HepG2 (cell line): ENCODE measurements around the gene TAMM41.
"Not testable (repeated sequence)": the region's sequence is repeated elsewhere in the genome, so short reads cannot be mapped to it uniquely, and the experiment has no call there.

Source experiments
- ATRX ChIP-seq: sonication (generic); formaldehyde crosslinking; IDR thresholded peaks from 2 replicates; pipeline ENCODE4 v1.4.0; 2020; ENCODE audit warnings: missing genetic modification reagents, borderline replicate concordance
- CHD2 ChIP-seq: IDR thresholded peaks from 2 replicates; pipeline ENCODE4 v1.6.1; 2011; ENCODE audit warnings: low read depth, low read length, improper control_type of control experiment
- CTCF ChIP-seq: sonication (generic); formaldehyde crosslinking; IDR thresholded peaks from 2 replicates; pipeline ENCODE4 v1.5.0; 2020; ENCODE audit warnings: mild to moderate bottlenecking, missing genetic modification reagents, moderate library complexity
- EZH2 ChIP-seq: conservative IDR thresholded peaks from 2 replicates; pipeline ENCODE4 v1.6.1; 2012; ENCODE audit warnings: mild to moderate bottlenecking, low read depth, low read length, moderate library complexity
- KLF9 ChIP-seq: IDR thresholded peaks from 2 replicates; pipeline ENCODE4 v1.6.1; 2016; ENCODE audit warnings: low read depth
- RCOR2 ChIP-seq: IDR thresholded peaks from 2 replicates; pipeline ENCODE4 v1.6.1; 2016; ENCODE audit warnings: missing biosample characterization, missing genetic modification reagents
- SP5 ChIP-seq: IDR thresholded peaks from 2 replicates; pipeline ENCODE4 v1.6.1; 2016; ENCODE audit warnings: low read depth, borderline replicate concordance
- TCF7 ChIP-seq: sonication (generic); IDR thresholded peaks from 2 replicates; pipeline ENCODE4 v1.6.1; 2016; ENCODE audit warnings: antibody characterized with exemption, low read depth
- ZSCAN5A ChIP-seq: sonication (generic); formaldehyde crosslinking; IDR thresholded peaks from 2 replicates; pipeline ENCODE4 v1.8.0; 2022; ENCODE audit warnings: mild to moderate bottlenecking, missing genetic modification reagents, borderline replicate concordance

- not testable (repeated sequence) for TF ChIP-seq CTCF (CRISPR knock-in tag); ZSCAN5A (CRISPR knock-in tag); TCF7; RCOR2; SP5 (CRISPR knock-in tag); KLF9; ATRX (CRISPR knock-in tag); EZH2; CHD2
Observed at GRCh38 chr3:11752254-11752653, 94.4 kb downstream of the TAMM41 start.
